PC-3 (cell line): Measurements from ENCODE around the gene UMAD1.

Source experiments
- CTCF ChIP-seq: fragments of 300-600 bp; sonication (generic); conservative IDR thresholded peaks from 2 replicates; pipeline ENCODE4 v1.5.1; 2017; ENCODE audit warnings: antibody characterized with exemption, low read depth, mild to moderate bottlenecking, low read length
- EZH2 ChIP-seq: fragments of 300-600 bp; sonication (generic); IDR thresholded peaks from one replicate; pipeline ENCODE4 v1.6.1; 2017; ENCODE audit warnings: antibody characterized with exemption, mild to moderate bottlenecking, low read length; ENCODE audit not compliant: unreplicated experiment

- no peak for TF ChIP-seq CTCF
- TF ChIP-seq EZH2, result no peak
These were observed 169.8 kb downstream of the UMAD1 start for GRCh38 chr7:7810380-7810779.
